ENCODE measurements around the gene PTPRD.

Gene PTPRD

DNA sequence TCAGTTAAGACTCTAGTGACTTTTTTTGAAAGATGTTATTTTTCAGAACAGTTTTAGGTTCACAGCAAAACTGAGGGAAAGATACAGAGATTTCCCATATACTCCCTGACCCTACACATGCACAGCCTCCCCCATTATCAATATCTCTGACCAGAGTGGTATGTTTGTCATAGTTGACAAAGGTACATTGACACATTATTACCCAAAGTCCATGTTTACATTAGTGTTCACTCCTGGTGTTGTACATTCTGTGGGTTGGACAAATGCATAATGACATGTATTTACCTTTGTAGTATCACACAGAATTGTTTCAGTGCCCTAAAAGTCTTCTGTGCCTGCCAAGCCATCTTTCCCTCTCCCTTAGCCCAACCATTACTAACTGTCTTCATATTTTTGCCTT, 2342.6 kb downstream of the PTPRD start:
- in situ Hi-C loops (cut with MboI; ENCODE audit: low sequenced_read_pairs): no loop called here

DNA sequence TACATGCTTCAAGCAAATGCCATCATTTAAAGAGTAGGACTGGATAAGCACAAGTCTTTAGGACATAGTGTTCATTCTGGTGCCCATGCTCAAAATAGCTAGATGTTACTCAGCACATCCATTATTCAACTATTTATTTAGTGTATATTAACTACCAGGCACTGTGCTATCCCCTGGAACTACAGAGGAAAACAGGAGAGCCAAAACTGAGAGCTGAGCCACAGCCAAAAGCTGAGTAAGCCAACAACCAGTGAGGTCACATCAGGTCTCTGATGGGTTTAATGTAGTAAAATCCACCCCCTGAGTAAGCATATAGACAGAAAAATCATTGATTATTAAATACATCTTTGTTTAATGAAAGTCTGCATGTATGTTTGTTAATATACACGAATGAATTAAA, 2343.9 kb downstream of the PTPRD start:
- in situ Hi-C loops (cut with MboI; ENCODE audit: low sequenced_read_pairs): no loop called here

DNA sequence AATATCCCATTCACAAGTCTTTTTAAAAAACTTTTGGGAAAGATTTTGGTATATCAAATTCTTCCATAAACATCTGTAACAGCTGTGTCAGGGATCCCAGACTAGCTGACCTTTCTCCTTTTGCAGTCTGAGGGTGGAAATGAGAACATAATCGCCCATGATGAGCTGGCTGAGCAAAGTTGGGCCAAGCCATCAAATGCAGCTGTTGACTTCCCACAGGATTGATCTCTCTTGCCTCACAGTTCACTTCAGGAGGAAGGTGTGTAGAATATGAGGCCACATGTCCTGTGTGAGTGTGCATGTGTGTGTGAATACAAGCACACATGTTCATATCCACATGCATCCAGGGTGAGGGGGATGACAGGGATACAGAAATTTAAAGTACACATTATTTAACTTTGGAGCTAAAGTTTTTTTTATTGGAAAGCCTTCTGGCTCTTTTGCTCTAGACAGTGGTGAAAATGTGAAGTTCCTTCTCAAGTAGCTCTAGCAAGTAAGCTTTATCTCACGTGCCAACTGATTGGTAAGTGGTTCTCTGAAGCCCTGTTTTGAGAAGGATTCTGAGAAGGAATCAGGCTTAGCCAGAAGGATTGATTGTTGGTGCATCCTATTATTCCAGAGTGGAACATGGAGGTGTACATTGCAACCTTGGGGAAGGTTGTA, 2344.5 kb downstream of the PTPRD start:
- in situ Hi-C loops (cut with MboI; ENCODE audit: low sequenced_read_pairs): no loop called here

DNA sequence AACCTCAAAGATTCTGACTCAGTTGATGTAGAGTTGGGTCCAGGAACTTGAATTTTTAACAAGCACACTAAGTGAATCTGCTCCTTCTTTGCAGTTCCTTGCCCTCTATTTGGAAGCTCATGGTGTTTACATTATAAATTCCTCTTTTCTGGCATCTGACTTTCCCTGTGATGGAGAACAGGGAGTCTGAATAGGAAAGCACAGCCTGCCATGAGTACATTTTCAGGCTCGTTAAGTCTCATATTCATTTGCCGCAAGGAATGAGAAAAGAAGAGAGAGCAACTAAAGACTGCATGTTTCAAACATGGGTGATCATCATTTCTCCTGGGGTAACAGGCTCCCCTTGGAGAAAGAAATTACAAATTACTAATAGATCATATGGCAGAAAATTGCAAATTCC, 2345.2 kb downstream of the PTPRD start:
- in situ Hi-C loops (cut with MboI; ENCODE audit: low sequenced_read_pairs): no loop called here

DNA sequence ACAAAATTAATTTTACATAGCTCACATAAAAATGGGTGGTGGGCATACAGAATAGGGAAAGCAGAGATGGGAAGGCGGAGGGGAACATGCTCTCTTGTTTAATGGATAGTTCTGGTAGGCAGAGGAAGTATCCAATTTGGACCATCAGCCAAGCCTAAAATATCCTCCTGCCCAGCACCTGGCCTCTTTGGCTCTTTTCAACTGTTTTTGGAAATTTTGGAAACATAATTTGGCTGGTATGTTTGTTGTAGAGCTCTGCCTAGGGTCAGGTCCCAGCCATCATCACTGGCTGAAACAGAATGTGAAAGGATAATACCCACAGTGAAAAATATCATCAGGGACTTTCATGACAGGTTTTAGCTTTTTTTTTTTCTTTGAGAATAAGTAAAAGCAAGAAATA, 2345.9 kb downstream of the PTPRD start:
- in situ Hi-C loops (cut with MboI; ENCODE audit: low sequenced_read_pairs): no loop called here

DNA sequence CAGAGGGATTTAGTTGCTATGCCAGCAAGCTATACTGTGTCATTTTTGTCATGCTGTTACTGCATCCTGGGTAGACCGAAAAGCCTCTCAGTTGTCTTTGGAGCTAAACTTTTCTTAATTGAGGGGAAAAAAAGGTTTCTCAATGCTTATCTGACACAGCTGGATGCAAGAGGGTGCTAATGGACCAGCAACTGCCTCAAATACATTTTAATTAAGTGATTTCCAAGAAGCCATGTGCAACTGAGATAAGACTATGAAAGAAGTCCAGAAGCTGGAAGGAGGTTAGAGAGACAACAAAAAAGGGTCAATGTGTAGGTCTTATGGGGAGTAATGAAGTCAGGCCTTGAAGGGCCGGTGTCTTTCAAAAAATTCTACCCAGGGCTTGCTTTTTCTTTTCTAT, 2347.5 kb downstream of the PTPRD start:
- in situ Hi-C loops (cut with MboI; ENCODE audit: low sequenced_read_pairs): no loop called here
